Measurements from ENCODE around the gene OR5AK2.
"Not testable (repeated sequence)": the region's sequence is repeated elsewhere in the genome, so short reads cannot be mapped to it uniquely, and the experiment has no call there.

Gene OR5AK2

GRCh38 chr11:56988614-56989013, at the start of gene OR5AK2:
TSS of gene OR5AK2 (plus strand) at chr11:56988914. CDS start at chr11:56988914, 0 bp downstream.
- H3K4me1 ChIP-seq (ENCODE audit: control insufficient read depth, insufficient read depth, low read length) = no peaks in the 10 kb centered on the region
- H3K27ac ChIP-seq (ENCODE audit: low read length) = no peak within 1 kb of the TSS
- H3K9me3 ChIP-seq (ENCODE audit: control insufficient read depth in 2 of 2, low read length in 2 of 2) = no peaks in the 10 kb centered on the region
- no peaks in the 10 kb centered on the region for H3K36me3 ChIP-seq (ENCODE audit: control insufficient read depth in 2 of 2, insufficient read depth in 2 of 2, low read length in 2 of 2)
- H3K4me3 ChIP-seq (ENCODE audit: low read length in 2 of 2) = no peak within 1 kb of the TSS
- no peak within 1 kb of the TSS for H3K9ac ChIP-seq (ENCODE audit: low read length in 2 of 2)
- H3K27me3 ChIP-seq (ENCODE audit: control insufficient read depth in 1 of 2, insufficient read depth in 2 of 2, low read length in 2 of 2) = no peaks in the 10 kb centered on the region

- H3K27ac ChIP-seq (ENCODE audit: low read length); H3K27me3 ChIP-seq (ENCODE audit: control insufficient read depth in 1 of 2, insufficient read depth in 2 of 2, low read length in 2 of 2); H3K9ac ChIP-seq (ENCODE audit: low read length in 2 of 2); H3K9me3 ChIP-seq (ENCODE audit: control insufficient read depth in 2 of 2, low read length in 2 of 2); H3K4me1 ChIP-seq (ENCODE audit: control insufficient read depth, insufficient read depth, low read length); H3K36me3 ChIP-seq (ENCODE audit: control insufficient read depth in 2 of 2, insufficient read depth in 2 of 2, low read length in 2 of 2); H3K4me3 ChIP-seq (ENCODE audit: low read length in 2 of 2): not testable (repeated sequence)
Measured at GRCh38 chr11:56945526-56945925, 43.2 kb upstream of the OR5AK2 start.

GRCh38 chr11:56948991-56949515, 39.7 kb upstream of the OR5AK2 start:
- Histone ChIP-seq H3K4me3 (ENCODE audit: low read length in 2 of 2) (no peak overlapping the region), H3K9ac (ENCODE audit: low read length in 2 of 2) (no peak overlapping the region), H3K4me1 (ENCODE audit: control insufficient read depth, insufficient read depth, low read length) (no peaks in the 10 kb centered on the region), H3K36me3 (ENCODE audit: control insufficient read depth in 2 of 2, insufficient read depth in 2 of 2, low read length in 2 of 2) (no peaks in the 10 kb centered on the region), H3K27ac (ENCODE audit: low read length) (no peak overlapping the region), H3K27me3 (ENCODE audit: control insufficient read depth in 1 of 2, insufficient read depth in 2 of 2, low read length in 2 of 2) (no peaks in the 10 kb centered on the region), H3K9me3 (ENCODE audit: control insufficient read depth in 2 of 2, low read length in 2 of 2) (peaks cover 0 to 4% of the 10 kb centered on the region in 2 donors)

- Histone ChIP-seq H3K36me3 (ENCODE audit: control insufficient read depth in 2 of 2, insufficient read depth in 2 of 2, low read length in 2 of 2) (no peaks in the 10 kb centered on the region), H3K27ac (ENCODE audit: low read length) (no peak overlapping the region), H3K4me1 (ENCODE audit: control insufficient read depth, insufficient read depth, low read length) (no peaks in the 10 kb centered on the region), H3K9ac (ENCODE audit: low read length in 2 of 2) (no peak overlapping the region), H3K27me3 (ENCODE audit: control insufficient read depth in 1 of 2, insufficient read depth in 2 of 2, low read length in 2 of 2) (no peaks in the 10 kb centered on the region), H3K9me3 (ENCODE audit: control insufficient read depth in 2 of 2, low read length in 2 of 2) (peaks cover 0 to 4% of the 10 kb centered on the region in 2 donors), H3K4me3 (ENCODE audit: low read length in 2 of 2) (no peak overlapping the region)
Measured at GRCh38 chr11:56950510-56950909, 38.2 kb upstream of the OR5AK2 start.

GRCh38 chr11:56953907-56954306, 34.8 kb upstream of the OR5AK2 start:
- not testable (repeated sequence) for H3K36me3 ChIP-seq (ENCODE audit: control insufficient read depth in 2 of 2, insufficient read depth in 2 of 2, low read length in 2 of 2); H3K9ac ChIP-seq (ENCODE audit: low read length in 2 of 2); H3K27me3 ChIP-seq (ENCODE audit: control insufficient read depth in 1 of 2, insufficient read depth in 2 of 2, low read length in 2 of 2); H3K9me3 ChIP-seq (ENCODE audit: control insufficient read depth in 2 of 2, low read length in 2 of 2); H3K4me1 ChIP-seq (ENCODE audit: control insufficient read depth, insufficient read depth, low read length); H3K4me3 ChIP-seq (ENCODE audit: low read length in 2 of 2); H3K27ac ChIP-seq (ENCODE audit: low read length)

GRCh38 chr11:56961609-56962008, 27.1 kb upstream of the OR5AK2 start:
- H3K4me3 ChIP-seq (ENCODE audit: low read length in 2 of 2) = no peak overlapping the region
- no peaks in the 10 kb centered on the region for H3K4me1 ChIP-seq (ENCODE audit: control insufficient read depth, insufficient read depth, low read length)

GRCh38 chr11:56967726-56968125, 21.0 kb upstream of the OR5AK2 start:
- Histone ChIP-seq H3K9ac (ENCODE audit: low read length in 2 of 2) (no peak overlapping the region), H3K27me3 (ENCODE audit: control insufficient read depth in 1 of 2, insufficient read depth in 2 of 2, low read length in 2 of 2) (no peaks in the 10 kb centered on the region), H3K4me3 (ENCODE audit: low read length in 2 of 2) (no peak overlapping the region), H3K4me1 (ENCODE audit: control insufficient read depth, insufficient read depth, low read length) (no peaks in the 10 kb centered on the region), H3K36me3 (ENCODE audit: control insufficient read depth in 2 of 2, insufficient read depth in 2 of 2, low read length in 2 of 2) (no peaks in the 10 kb centered on the region), H3K9me3 (ENCODE audit: control insufficient read depth in 2 of 2, low read length in 2 of 2) (no peaks in the 10 kb centered on the region), H3K27ac (ENCODE audit: low read length) (no peak overlapping the region)

More at GRCh38 chr11:56961609-56962008, 27.1 kb upstream of the OR5AK2 start:
- Histone ChIP-seq H3K9me3 (ENCODE audit: control insufficient read depth in 2 of 2, low read length in 2 of 2) (no peaks in the 10 kb centered on the region), H3K27ac (ENCODE audit: low read length) (no peak overlapping the region), H3K27me3 (ENCODE audit: control insufficient read depth in 1 of 2, insufficient read depth in 2 of 2, low read length in 2 of 2) (no peaks in the 10 kb centered on the region), H3K9ac (ENCODE audit: low read length in 2 of 2) (no peak overlapping the region), H3K36me3 (ENCODE audit: control insufficient read depth in 2 of 2, insufficient read depth in 2 of 2, low read length in 2 of 2) (no peaks in the 10 kb centered on the region)

GRCh38 chr11:56968524-56968923, 20.2 kb upstream of the OR5AK2 start:
- Histone ChIP-seq H3K4me1 (ENCODE audit: control insufficient read depth, insufficient read depth, low read length) (no peaks in the 10 kb centered on the region), H3K9ac (ENCODE audit: low read length in 2 of 2) (no peak overlapping the region), H3K9me3 (ENCODE audit: control insufficient read depth in 2 of 2, low read length in 2 of 2) (no peaks in the 10 kb centered on the region), H3K4me3 (ENCODE audit: low read length in 2 of 2) (no peak overlapping the region), H3K36me3 (ENCODE audit: control insufficient read depth in 2 of 2, insufficient read depth in 2 of 2, low read length in 2 of 2) (no peaks in the 10 kb centered on the region), H3K27ac (ENCODE audit: low read length) (no peak overlapping the region), H3K27me3 (ENCODE audit: control insufficient read depth in 1 of 2, insufficient read depth in 2 of 2, low read length in 2 of 2) (no peaks in the 10 kb centered on the region)

- Histone ChIP-seq H3K4me3 (ENCODE audit: low read length in 2 of 2) (no peak overlapping the region), H3K27ac (ENCODE audit: low read length) (no peak overlapping the region), H3K4me1 (ENCODE audit: control insufficient read depth, insufficient read depth, low read length) (no peaks in the 10 kb centered on the region), H3K36me3 (ENCODE audit: control insufficient read depth in 2 of 2, insufficient read depth in 2 of 2, low read length in 2 of 2) (no peaks in the 10 kb centered on the region), H3K27me3 (ENCODE audit: control insufficient read depth in 1 of 2, insufficient read depth in 2 of 2, low read length in 2 of 2) (no peaks in the 10 kb centered on the region), H3K9me3 (ENCODE audit: control insufficient read depth in 2 of 2, low read length in 2 of 2) (no peaks in the 10 kb centered on the region), H3K9ac (ENCODE audit: low read length in 2 of 2) (no peak overlapping the region)
Measured at GRCh38 chr11:56977314-56977713, 11.4 kb upstream of the OR5AK2 start.

- Histone ChIP-seq H3K9ac (ENCODE audit: low read length in 2 of 2) (no peak overlapping the region), H3K27me3 (ENCODE audit: control insufficient read depth in 1 of 2, insufficient read depth in 2 of 2, low read length in 2 of 2) (no peaks in the 10 kb centered on the region), H3K4me1 (ENCODE audit: control insufficient read depth, insufficient read depth, low read length) (no peaks in the 10 kb centered on the region), H3K36me3 (ENCODE audit: control insufficient read depth in 2 of 2, insufficient read depth in 2 of 2, low read length in 2 of 2) (no peaks in the 10 kb centered on the region), H3K9me3 (ENCODE audit: control insufficient read depth in 2 of 2, low read length in 2 of 2) (peaks cover 4 to 10% of the 10 kb centered on the region in 2 donors), H3K27ac (ENCODE audit: low read length) (no peak overlapping the region), H3K4me3 (ENCODE audit: low read length in 2 of 2) (no peak overlapping the region)
Measured at GRCh38 chr11:56990702-56991101, 2.0 kb downstream of the OR5AK2 start.

GRCh38 chr11:56994532-56994931, 5.8 kb downstream of the OR5AK2 start:
- Histone ChIP-seq H3K27me3 (ENCODE audit: control insufficient read depth in 1 of 2, insufficient read depth in 2 of 2, low read length in 2 of 2) (no peaks in the 10 kb centered on the region), H3K9me3 (ENCODE audit: control insufficient read depth in 2 of 2, low read length in 2 of 2) (peaks cover 6 to 11% of the 10 kb centered on the region in 2 donors), H3K4me3 (ENCODE audit: low read length in 2 of 2) (no peak overlapping the region), H3K27ac (ENCODE audit: low read length) (no peak overlapping the region), H3K9ac (ENCODE audit: low read length in 2 of 2) (no peak overlapping the region), H3K4me1 (ENCODE audit: control insufficient read depth, insufficient read depth, low read length) (no peaks in the 10 kb centered on the region), H3K36me3 (ENCODE audit: control insufficient read depth in 2 of 2, insufficient read depth in 2 of 2, low read length in 2 of 2) (no peaks in the 10 kb centered on the region)

All from stomach smooth muscle (tissue), 2 donors.